Hematopoietic multipotent progenitor cell treated with erythropoietin and hydrocortisone succinate and interleukin-3 and kit ligand, for 15 days (in vitro differentiated cells): Measurements from ENCODE around the gene NAP1L1.

Experiments
- DNase-seq: peaks from one replicate; pipeline ENCODE4 v3.0.0-alpha.2; 2015; ENCODE audit warnings: low spot score

The NAP1L1 gene, protein sequence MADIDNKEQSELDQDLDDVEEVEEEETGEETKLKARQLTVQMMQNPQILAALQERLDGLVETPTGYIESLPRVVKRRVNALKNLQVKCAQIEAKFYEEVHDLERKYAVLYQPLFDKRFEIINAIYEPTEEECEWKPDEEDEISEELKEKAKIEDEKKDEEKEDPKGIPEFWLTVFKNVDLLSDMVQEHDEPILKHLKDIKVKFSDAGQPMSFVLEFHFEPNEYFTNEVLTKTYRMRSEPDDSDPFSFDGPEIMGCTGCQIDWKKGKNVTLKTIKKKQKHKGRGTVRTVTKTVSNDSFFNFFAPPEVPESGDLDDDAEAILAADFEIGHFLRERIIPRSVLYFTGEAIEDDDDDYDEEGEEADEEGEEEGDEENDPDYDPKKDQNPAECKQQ

DNA sequence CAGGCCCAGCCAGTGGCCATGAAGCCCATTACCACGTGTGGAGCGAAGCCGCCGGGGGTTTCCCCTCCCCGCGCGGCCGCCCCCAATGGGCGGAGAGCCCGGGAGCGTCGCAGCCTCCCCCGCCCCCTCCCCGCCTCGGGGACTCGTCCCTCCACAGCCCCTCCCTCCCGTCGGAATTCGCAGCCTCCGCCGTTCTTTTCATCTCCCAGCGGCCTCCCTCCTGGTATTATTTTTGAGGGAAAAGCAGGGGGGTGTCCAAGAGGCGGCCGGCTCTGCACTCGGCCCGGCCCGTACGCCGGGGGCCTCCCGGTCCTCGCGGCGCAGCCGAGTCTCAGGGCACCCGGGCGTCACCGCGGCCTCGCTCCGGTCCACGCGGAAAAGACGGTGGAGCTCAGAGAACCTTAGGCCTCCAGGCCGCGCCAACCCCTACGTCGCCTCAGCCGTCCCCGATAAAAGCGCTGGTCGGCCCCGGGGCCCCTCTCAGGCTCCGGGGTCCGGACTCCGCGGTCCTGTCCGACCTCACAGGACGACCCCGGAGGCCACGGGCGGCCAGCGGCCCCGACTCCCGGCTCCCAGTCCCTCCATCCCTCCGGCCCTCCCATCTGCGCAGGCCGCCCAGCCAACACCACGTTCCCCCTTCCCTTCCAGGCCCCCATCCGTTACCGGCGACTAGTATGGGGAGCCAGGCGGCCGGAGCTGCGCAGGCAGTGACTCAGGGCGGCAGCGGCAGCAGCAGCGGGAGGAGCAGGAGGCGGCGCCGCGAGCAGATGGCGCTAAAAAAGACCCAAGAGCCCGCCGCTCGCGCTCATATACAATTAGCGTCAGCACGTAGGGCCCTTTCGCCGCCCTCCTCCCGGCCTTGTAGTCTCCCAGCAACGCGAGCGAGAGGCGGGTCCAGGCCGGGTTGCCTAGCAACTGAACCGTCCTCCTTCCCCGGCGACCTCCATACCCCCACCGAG lies at the start of gene NAP1L1:
Gene NAP1L1 (minus strand): TSS at position 782 of the 959 bp plus-strand sequence. CDS start 10,466 bp downstream, outside the sequence.
- DNase-seq, result peak; percentile 87

GRCh38 chr12:76127588-76127987 lies 43.1 kb upstream of the NAP1L1 start:
- DNase-seq, result no peak

DNA sequence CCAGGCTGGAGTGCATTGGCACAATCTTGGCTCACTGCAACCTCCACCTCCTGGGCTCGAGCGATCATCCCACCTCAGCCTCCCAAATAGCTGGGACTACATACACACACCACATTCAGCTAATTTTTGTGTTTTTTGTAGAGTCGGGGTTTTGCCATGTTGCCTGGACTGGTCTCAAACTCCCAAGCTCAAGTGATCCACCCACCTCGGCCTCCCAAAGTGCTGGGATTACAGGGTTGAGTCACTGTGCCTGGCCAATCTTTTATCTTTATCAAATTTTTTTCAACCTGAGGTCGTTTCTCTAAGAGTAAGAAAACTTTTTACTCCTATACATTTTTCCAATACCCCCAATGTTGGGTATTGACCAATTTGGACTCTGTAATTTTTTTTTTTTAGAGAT lies 40.0 kb upstream of the NAP1L1 start:
- DNase-seq, result no peak

GRCh38 chr12:76123259-76124212 lies 39.1 kb upstream of the NAP1L1 start:
- DNase-seq, result no peak

DNA sequence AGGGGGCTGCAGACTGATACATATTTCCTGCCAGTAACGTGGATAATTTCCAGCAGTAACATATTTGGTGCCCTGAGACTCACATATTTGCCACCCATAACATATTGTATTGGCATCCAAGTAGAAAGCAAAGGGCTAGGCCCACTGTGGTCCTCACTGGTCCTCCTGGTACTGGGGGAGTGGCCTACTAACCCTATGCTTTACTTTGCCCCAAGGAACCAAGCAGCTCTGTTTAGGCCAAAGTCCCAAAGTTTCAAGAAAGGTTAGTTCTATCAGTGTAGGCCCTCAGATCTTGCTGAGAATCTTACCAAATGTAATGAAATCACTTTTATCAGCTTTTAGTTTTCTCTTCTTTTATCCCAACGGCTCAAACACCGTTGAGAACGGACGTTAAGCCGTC lies 35.4 kb upstream of the NAP1L1 start:
- no peak for DNase-seq

- DNase-seq, result no peak
Observed at GRCh38 chr12:76117751-76118150, 33.3 kb upstream of the NAP1L1 start.

GRCh38 chr12:76117067-76117691 lies 32.7 kb upstream of the NAP1L1 start:
- no peak for DNase-seq

DNA sequence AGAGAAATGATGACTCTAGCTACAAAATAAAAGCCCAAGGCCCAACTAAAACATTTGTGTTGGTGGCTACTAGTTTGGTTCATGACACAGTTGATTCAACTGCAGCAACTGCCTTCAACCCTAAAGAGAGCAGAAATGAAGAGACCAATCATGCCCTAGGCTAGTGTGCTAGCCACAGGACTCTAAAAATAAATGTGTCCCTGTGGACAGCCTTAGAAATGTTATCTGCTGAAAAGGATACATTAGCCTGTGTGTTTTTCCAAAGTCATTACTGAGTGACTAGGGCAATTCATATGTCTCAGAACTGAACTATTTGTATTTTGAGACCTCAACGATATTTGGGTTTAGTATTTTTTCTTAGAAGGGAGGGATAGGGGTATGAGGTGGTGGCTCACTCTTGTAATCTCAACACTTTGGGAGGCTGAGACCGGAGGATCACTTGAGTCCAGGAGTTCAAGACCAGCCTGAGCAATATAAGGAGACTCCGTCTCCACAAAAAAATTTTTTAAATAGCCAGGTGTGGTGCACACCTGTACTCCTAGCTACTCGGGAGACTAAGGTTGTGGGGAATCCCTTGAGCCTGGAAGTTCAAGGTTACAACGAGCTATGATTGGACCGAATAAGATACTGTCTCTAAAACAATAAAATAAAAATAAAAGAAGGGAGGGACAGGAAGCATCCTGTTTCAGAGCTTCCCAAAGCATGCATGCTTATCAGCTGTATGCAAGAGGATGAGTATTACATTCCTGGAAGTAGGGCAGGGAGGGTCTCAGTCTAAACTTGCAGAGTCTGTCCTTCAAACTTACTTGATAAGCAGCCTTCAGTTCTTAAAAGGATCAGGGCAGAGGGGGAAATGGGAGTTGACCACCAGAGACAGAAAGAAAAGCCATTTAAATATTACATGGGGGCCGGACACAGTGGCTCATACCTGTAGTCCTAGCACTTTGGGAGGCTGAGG lies 29.6 kb upstream of the NAP1L1 start:
- peak; percentile 32 for DNase-seq

- DNase-seq, result no peak
Observed at GRCh38 chr12:76111209-76111749, 26.8 kb upstream of the NAP1L1 start.

DNA sequence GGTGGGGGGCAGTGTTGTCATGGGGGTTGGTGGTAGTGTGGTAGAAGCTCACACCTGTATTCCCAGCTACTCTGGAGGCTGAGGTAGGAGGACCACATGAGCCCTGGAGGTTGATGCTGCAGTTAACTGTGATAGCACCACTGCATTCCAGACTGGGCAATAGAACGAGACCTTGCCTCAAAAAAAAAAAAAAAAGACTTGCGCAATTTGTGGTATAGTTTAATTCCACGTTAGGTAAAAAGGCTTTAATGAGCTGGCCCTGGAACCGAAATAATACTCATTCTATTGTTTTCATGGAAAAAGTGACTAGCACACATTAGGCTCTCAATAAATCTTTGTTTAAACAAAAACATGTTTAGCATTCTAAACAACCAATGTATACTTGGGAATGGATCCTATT lies 25.4 kb upstream of the NAP1L1 start:
- no peak for DNase-seq

- DNase-seq, result no peak
Observed at GRCh38 chr12:76108356-76108755, 23.9 kb upstream of the NAP1L1 start.

- no peak for DNase-seq
Observed at GRCh38 chr12:76106631-76107030, 22.1 kb upstream of the NAP1L1 start.

GRCh38 chr12:76103958-76104357 lies 19.5 kb upstream of the NAP1L1 start:
- DNase-seq, result no peak

DNA sequence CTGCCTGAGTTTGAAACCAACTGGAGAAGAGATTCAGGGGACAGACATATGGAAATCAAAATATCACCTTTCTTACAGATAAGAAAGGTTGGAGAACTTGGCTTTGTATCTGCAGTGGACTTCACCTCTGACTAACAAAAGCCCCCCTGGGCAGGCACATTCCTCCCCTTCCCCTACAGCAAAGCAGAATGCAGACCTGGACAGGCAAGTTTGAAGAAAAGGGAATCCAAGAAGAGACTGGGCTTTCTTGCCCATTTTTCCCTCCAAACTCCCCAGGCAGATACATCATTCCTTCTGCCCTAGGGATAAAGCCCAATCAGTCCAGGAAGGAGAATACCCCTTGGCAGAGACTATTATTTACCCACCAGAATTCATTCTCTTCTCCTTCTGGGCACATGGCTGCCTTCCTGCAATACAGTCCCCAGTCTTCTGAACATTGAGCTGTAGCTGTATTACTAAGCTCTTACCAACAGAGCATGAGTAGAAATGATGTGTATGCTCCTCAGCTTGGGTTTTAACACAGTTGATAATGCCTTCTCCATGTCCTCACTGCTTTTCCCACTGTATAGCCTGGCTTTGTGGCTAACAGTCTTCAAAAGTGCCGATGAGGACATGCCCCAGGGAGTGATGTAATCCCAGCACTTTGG lies 17.4 kb upstream of the NAP1L1 start:
- DNase-seq, result no peak

GRCh38 chr12:76096079-76096646 lies 11.7 kb upstream of the NAP1L1 start:
- DNase-seq, result no peak

DNA sequence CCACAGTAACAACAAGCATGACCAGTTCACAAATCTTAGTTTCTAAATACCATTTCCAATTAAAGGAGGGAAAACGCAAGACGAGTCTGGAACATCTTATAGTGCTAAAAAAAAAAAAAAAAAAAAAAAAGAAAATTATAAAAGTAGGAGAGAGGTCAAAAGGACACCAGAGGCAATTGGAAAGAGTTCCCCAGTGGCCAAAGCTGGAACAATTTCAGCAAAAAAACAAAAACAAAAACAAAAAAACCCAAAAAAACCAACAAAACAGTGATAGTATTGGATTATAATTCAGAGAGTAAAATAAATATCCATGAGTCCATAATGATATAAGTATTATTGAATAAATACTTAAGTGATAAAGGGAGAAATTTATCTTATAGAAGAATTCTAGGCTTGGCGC lies 10.3 kb upstream of the NAP1L1 start:
- DNase-seq, result no peak

DNA sequence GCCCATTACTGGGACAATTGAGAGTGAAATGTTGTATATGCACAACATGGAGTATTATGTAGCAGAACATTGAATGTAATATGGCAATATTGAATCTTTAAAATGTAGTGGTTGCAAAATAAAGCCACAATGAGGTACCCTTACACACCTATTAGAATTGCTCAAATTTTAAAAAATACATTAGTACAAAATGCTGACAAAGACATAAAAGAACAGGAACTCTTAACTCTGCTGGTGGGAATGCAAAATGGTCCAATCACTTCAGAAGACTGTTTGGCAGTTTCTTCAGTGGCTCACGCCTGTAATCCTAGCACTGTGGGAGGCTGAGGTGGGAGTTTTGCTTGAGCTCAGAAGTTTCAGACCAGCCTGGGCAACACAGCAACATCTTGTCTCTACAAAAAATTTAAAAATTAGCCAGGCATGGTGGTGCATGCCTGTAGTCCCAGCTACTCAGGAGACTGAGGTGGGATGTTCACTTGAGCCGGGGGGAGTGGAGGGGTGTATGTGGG lies 6.8 kb upstream of the NAP1L1 start:
- DNase-seq, result no peak

DNA sequence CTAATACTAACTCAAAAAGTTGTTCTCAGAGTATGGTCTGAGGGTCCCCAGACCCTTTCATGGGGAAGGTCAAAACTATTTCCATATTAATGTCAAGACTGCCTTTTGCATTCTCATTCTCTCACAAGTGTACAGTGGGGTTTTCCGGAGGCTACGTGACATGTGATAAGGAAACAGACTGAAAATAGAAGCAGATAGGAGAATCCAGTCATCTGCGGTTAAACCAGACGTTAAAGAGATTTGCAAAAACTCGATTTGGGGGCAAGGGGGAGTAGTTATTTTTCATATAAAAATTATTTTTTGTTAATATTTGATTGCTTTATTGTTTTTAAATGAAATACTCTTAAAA lies 1.0 kb upstream of the NAP1L1 start:
- DNase-seq, result no peak
